PFSK-1 (cell line): ENCODE measurements around the gene RNF8.

ENCODE experiments used
- POLR2AphosphoS5 ChIP-seq: IDR thresholded peaks from 2 replicates; pipeline ENCODE4 v1.6.1; 2012; ENCODE audit warnings: low read depth, mild to moderate bottlenecking, control low read depth, low read length, moderate library complexity
- TAF1 ChIP-seq: IDR thresholded peaks from 2 replicates; pipeline ENCODE4 v1.6.1; 2012; ENCODE audit warnings: low read length, control low read depth, borderline replicate concordance; ENCODE audit not compliant: insufficient read depth
- TF ChIP-seq, protein P1 (sequence below), 2 experiments: IDR thresholded peaks; 2 replicates each; pipeline versions ENCODE4 v1.6.1 to v1.8.0; 2011 to 2012; ENCODE audit warnings: low read depth in 2 of 2, low read length in 2 of 2, control low read depth in 1 of 2, inconsistent platforms in 1 of 2, mild to moderate bottlenecking in 1 of 2, moderate library complexity in 1 of 2; ENCODE audit not compliant: insufficient read depth in 1 of 2

DNA sequence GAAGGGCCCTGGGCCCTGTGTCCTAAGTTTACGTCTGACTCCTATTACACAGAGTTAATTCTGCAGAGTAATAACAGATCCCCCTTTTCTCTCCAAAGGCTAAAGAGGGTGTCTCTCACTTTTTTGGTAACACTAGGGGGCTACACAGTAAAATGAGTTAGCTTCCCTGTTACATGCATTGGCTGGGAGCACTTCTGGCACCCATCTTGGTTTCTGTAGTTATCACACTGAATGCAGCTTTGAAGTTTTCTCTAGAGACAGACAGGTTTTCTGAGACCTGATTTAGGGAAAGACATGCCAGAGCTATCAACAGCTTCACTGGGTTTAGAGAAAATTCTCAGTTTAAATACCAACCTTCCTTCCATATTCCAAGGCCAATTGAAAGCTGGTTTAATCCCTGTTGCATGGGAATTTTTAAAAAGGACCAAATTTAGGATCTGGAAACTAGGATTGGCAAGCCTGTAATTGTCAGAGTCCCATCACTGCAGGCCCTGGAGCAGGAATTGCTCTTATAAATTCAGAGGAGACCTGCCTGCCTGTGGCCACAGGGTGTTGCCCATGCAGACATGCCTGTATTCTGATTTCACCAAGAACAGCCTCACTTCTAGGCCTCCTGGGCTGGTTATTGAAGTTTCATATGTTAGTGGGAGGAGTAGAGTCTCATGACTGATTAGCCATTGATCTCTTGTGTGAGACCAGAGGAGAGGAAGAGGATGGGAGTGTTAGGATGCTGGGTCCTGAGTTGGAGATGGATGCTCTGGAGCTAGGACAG, 29.4 kb downstream of the RNF8 start:
- no peak for TF ChIP-seq POLR2AphosphoS5
- no peak for TF ChIP-seq TAF1
- TF ChIP-seq, protein P1, sequence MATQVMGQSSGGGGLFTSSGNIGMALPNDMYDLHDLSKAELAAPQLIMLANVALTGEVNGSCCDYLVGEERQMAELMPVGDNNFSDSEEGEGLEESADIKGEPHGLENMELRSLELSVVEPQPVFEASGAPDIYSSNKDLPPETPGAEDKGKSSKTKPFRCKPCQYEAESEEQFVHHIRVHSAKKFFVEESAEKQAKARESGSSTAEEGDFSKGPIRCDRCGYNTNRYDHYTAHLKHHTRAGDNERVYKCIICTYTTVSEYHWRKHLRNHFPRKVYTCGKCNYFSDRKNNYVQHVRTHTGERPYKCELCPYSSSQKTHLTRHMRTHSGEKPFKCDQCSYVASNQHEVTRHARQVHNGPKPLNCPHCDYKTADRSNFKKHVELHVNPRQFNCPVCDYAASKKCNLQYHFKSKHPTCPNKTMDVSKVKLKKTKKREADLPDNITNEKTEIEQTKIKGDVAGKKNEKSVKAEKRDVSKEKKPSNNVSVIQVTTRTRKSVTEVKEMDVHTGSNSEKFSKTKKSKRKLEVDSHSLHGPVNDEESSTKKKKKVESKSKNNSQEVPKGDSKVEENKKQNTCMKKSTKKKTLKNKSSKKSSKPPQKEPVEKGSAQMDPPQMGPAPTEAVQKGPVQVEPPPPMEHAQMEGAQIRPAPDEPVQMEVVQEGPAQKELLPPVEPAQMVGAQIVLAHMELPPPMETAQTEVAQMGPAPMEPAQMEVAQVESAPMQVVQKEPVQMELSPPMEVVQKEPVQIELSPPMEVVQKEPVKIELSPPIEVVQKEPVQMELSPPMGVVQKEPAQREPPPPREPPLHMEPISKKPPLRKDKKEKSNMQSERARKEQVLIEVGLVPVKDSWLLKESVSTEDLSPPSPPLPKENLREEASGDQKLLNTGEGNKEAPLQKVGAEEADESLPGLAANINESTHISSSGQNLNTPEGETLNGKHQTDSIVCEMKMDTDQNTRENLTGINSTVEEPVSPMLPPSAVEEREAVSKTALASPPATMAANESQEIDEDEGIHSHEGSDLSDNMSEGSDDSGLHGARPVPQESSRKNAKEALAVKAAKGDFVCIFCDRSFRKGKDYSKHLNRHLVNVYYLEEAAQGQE (IDR thresholded peaks at IDR 0.05; ENCODE audit: insufficient read depth in 1 of 2, low read depth in 2 of 2, low read length in 2 of 2), result no peak
